DMS 273 treated with DMSO at 0.1 percent for 48 hours (cell line): ENCODE results near the gene SPATA13.

ENCODE experiments used
- DNase-seq: peaks from one replicate; lab custom pipeline; 2025; lab: John Stamatoyannopoulos, UW

Gene SPATA13

GRCh38 chr13:24141333-24141910 is 19.1 kb upstream of the SPATA13 start:
- no peak for DNase-seq

GRCh38 chr13:24142453-24142852 is 18.1 kb upstream of the SPATA13 start:
- DNase-seq: no peak

- DNase-seq: no peak
These were observed 17.6 kb upstream of the SPATA13 start for GRCh38 chr13:24142886-24143285.

GRCh38 chr13:24145240-24145639 is 15.3 kb upstream of the SPATA13 start:
- no peak for DNase-seq

GRCh38 chr13:24145674-24146073 is 14.8 kb upstream of the SPATA13 start:
- DNase-seq: no peak

- no peak for DNase-seq
These were observed 13.5 kb upstream of the SPATA13 start for GRCh38 chr13:24146961-24147569.

GRCh38 chr13:24147570-24147963 is 13.0 kb upstream of the SPATA13 start:
- no peak for DNase-seq

- DNase-seq: no peak
These were observed 11.9 kb upstream of the SPATA13 start for GRCh38 chr13:24148414-24149235.

- DNase-seq: no peak
These were observed 11.1 kb upstream of the SPATA13 start for GRCh38 chr13:24149246-24150032.

- no peak for DNase-seq
These were observed 9.9 kb upstream of the SPATA13 start for GRCh38 chr13:24150572-24150971.

GRCh38 chr13:24151864-24152263 is 8.7 kb upstream of the SPATA13 start:
- DNase-seq: no peak

- DNase-seq: no peak
These were observed 8.0 kb upstream of the SPATA13 start for GRCh38 chr13:24152292-24153214.

- no peak for DNase-seq
These were observed 7.2 kb upstream of the SPATA13 start for GRCh38 chr13:24153347-24153746.

- no peak for DNase-seq
These were observed 6.4 kb upstream of the SPATA13 start for GRCh38 chr13:24153979-24154701.

- no peak for DNase-seq
These were observed 1.2 kb upstream of the SPATA13 start for GRCh38 chr13:24159357-24159756.

- DNase-seq: no peak
These were observed 673 bp downstream of the SPATA13 start for GRCh38 chr13:24161010-24161775.

- DNase-seq: no peak
These were observed 1.5 kb downstream of the SPATA13 start for GRCh38 chr13:24161980-24162525.

GRCh38 chr13:24162604-24163003 is 2.1 kb downstream of the SPATA13 start:
- no peak for DNase-seq

GRCh38 chr13:24165746-24166145 is 5.2 kb downstream of the SPATA13 start:
- no peak for DNase-seq

- DNase-seq: no peak
These were observed 6.0 kb downstream of the SPATA13 start for GRCh38 chr13:24166561-24166960.
